Mesenchymal stem cell (in vitro differentiated cells and primary cell): ENCODE measurements around the gene PCNT.

Experiments used
- DNase-seq: peaks from one replicate; pipeline ENCODE4 v3.0.0-alpha.2; 2013
- H2AFZ ChIP-seq: one replicate; pipeline ENCODE4 v1.6.1; 2013; ENCODE audit warnings: low read depth, mild to moderate bottlenecking, control low read depth, inconsistent platforms, low read length, moderate library complexity
- H2AK5ac ChIP-seq: 2 replicates; pipeline ENCODE4 v1.6.1; 2013; ENCODE audit warnings: low read length, moderate library complexity, mild to moderate bottlenecking, inconsistent platforms; ENCODE audit not compliant: severe bottlenecking
- H2BK120ac ChIP-seq: one replicate; pipeline ENCODE4 v1.6.1; 2013; ENCODE audit warnings: low read depth, mild to moderate bottlenecking, inconsistent platforms, low read length, moderate library complexity
- H2BK12ac ChIP-seq, 2 experiments: one replicate each; pipeline ENCODE4 v1.6.1; 2013; ENCODE audit warnings: inconsistent platforms in 2 of 2, low read length in 2 of 2, mild to moderate bottlenecking in 2 of 2, moderate library complexity in 2 of 2, control low read depth in 1 of 2
- H2BK15ac ChIP-seq: one replicate; pipeline ENCODE4 v1.6.1; 2013; ENCODE audit warnings: mild to moderate bottlenecking, low read depth, inconsistent platforms; ENCODE audit not compliant: poor library complexity, severe bottlenecking
- H2BK5ac ChIP-seq: 2 replicates; pipeline ENCODE4 v1.6.1; 2013; ENCODE audit warnings: low read depth, mild to moderate bottlenecking, low read length, control low read depth, inconsistent platforms; ENCODE audit not compliant: poor library complexity, severe bottlenecking
- H3K14ac ChIP-seq, 2 experiments: one replicate each; pipeline ENCODE4 v1.6.1; 2013; ENCODE audit warnings: inconsistent platforms in 2 of 2, low read length in 2 of 2, control low read depth in 1 of 2, mild to moderate bottlenecking in 1 of 2, moderate library complexity in 1 of 2
- H3K18ac ChIP-seq, 2 experiments: one replicate each; pipeline ENCODE4 v1.6.1; 2013; ENCODE audit warnings: inconsistent platforms in 2 of 2, low read length in 2 of 2, control low read depth in 1 of 2, low read depth in 1 of 2, mild to moderate bottlenecking in 1 of 2
- H3K23ac ChIP-seq, 2 experiments: one replicate each; pipeline ENCODE4 v1.6.1; 2013; ENCODE audit warnings: inconsistent platforms in 2 of 2, low read length in 2 of 2, mild to moderate bottlenecking in 2 of 2, moderate library complexity in 2 of 2, control low read depth in 1 of 2
- H3K27ac ChIP-seq: 2 replicates; pipeline ENCODE4 v1.5.1; 2013; ENCODE audit warnings: mild to moderate bottlenecking, moderate library complexity, low read length, control low read depth, inconsistent platforms; ENCODE audit not compliant: poor library complexity, severe bottlenecking
- H3K27me3 ChIP-seq, 2 experiments: 2 replicates each; pipeline versions ENCODE4 v1.6.1 to v1.7.0; 2013; ENCODE audit warnings: low read length in 2 of 2, mild to moderate bottlenecking in 2 of 2, moderate library complexity in 2 of 2, control low read depth in 1 of 2, inconsistent platforms in 1 of 2; ENCODE audit not compliant: control insufficient read depth in 1 of 2, insufficient read depth in 1 of 2
- H3K36me3 ChIP-seq, 2 experiments: 2 replicates each; pipeline versions ENCODE4 v1.6.1 to v1.7.0; 2013; ENCODE audit warnings: low read length in 2 of 2, control low read depth in 1 of 2, inconsistent platforms in 1 of 2, low read depth in 1 of 2, mild to moderate bottlenecking in 1 of 2; ENCODE audit not compliant: insufficient read depth in 2 of 2, control insufficient read depth in 1 of 2
- H3K4ac ChIP-seq, 2 experiments: one replicate each; pipeline ENCODE4 v1.6.1; 2013; ENCODE audit warnings: inconsistent platforms in 2 of 2, low read length in 2 of 2, mild to moderate bottlenecking in 2 of 2, moderate library complexity in 2 of 2, control low read depth in 1 of 2, low read depth in 1 of 2
- H3K4me1 ChIP-seq: 2 replicates; pipeline ENCODE4 v1.6.1; 2013; ENCODE audit warnings: low read depth, low read length, control low read depth; ENCODE audit not compliant: control insufficient read depth, insufficient read depth
- H3K4me2 ChIP-seq: 2 replicates; pipeline ENCODE4 v1.6.1; 2013; ENCODE audit warnings: low read length, mild to moderate bottlenecking, inconsistent platforms; ENCODE audit not compliant: poor library complexity, severe bottlenecking
- H3K4me3 ChIP-seq, 2 experiments: 2 replicates each; pipeline versions ENCODE4 v1.5.1 to v1.7.0; 2013; ENCODE audit warnings: low read length in 2 of 2, mild to moderate bottlenecking in 2 of 2, control low read depth in 1 of 2, low read depth in 1 of 2; ENCODE audit not compliant: insufficient read depth in 1 of 2
- H3K79me1 ChIP-seq: replicated peaks from 2 replicates; pipeline ENCODE4 v1.6.1; 2013; ENCODE audit warnings: mild to moderate bottlenecking, control low read depth, low read length, inconsistent platforms; ENCODE audit not compliant: poor library complexity, severe bottlenecking
- H3K9ac ChIP-seq: 2 replicates; pipeline ENCODE4 v1.7.0; 2013; ENCODE audit warnings: mild to moderate bottlenecking, low read length, moderate library complexity
- H3K9me3 ChIP-seq: 2 replicates; pipeline ENCODE4 v1.7.0; 2013; ENCODE audit warnings: mild to moderate bottlenecking, low read length; ENCODE audit not compliant: control insufficient read depth
- H4K8ac ChIP-seq: one replicate; pipeline ENCODE4 v1.6.1; 2013; ENCODE audit warnings: inconsistent platforms, mild to moderate bottlenecking, low read length, moderate library complexity
- H4K91ac ChIP-seq: one replicate; pipeline ENCODE4 v1.6.1; 2013; ENCODE audit warnings: mild to moderate bottlenecking, low read length, inconsistent platforms
- WGBS: methylation state at CpG from one replicate; pipeline ENCODE4 v1.1.7; 2013; ENCODE audit warnings: mixed read lengths; 5-methylcytosine and 5-hydroxymethylcytosine counted together

The PCNT gene

GRCh38 chr21:46390603-46391545 lies 66.9 kb downstream of the PCNT start:
- H4K8ac ChIP-seq = no peak overlapping the region
- no peak overlapping the region for H3K18ac ChIP-seq
- H3K4me2 ChIP-seq = no peak overlapping the region
- H2BK120ac ChIP-seq = no peak overlapping the region
- H4K91ac ChIP-seq = no peak overlapping the region
- DNase-seq = no peak
- peaks cover 59 to 76% of the 10 kb centered on the region in 2 experiments for H3K36me3 ChIP-seq
- no peak overlapping the region for H2BK15ac ChIP-seq
- no peak overlapping the region for H3K4me3 ChIP-seq
- peaks cover 13% of the 10 kb centered on the region for H3K4me1 ChIP-seq
- no peak overlapping the region for H2BK5ac ChIP-seq
- H2AFZ ChIP-seq = no peak overlapping the region
- H2AK5ac ChIP-seq = no peak overlapping the region
- no peak overlapping the region for H3K27ac ChIP-seq
- no peak overlapping the region for H3K14ac ChIP-seq
- H3K23ac ChIP-seq = no peak overlapping the region
- H3K27me3 ChIP-seq = no peaks in the 10 kb centered on the region
- H3K9ac ChIP-seq = no peak overlapping the region
- H2BK12ac ChIP-seq = no peak overlapping the region
- H3K4ac ChIP-seq = no peak overlapping the region
- no peaks in the 10 kb centered on the region for H3K9me3 ChIP-seq
- peaks cover 56% of the 10 kb centered on the region for H3K79me1 ChIP-seq
- 96% methylated on average over 29 of the region's 29 CpGs for WGBS

- WGBS = 96% methylated on average over 6 of the region's 9 CpGs
- no peak overlapping the region for H3K4me3 ChIP-seq
- no peak overlapping the region for H3K9ac ChIP-seq
- no peak overlapping the region for H3K4ac ChIP-seq
- H3K9me3 ChIP-seq = no peaks in the 10 kb centered on the region
- no peak overlapping the region for H2BK5ac ChIP-seq
- no peak overlapping the region for H3K23ac ChIP-seq
- H4K91ac ChIP-seq = no peak overlapping the region
- no peak overlapping the region for H2AFZ ChIP-seq
- H3K18ac ChIP-seq = no peak overlapping the region
- DNase-seq = no peak
- H3K79me1 ChIP-seq = peaks cover 49% of the 10 kb centered on the region
- no peak overlapping the region for H2BK15ac ChIP-seq
- no peak overlapping the region for H3K14ac ChIP-seq
- H3K4me2 ChIP-seq = no peak overlapping the region
- H3K4me1 ChIP-seq = peaks cover 13% of the 10 kb centered on the region
- H4K8ac ChIP-seq = no peak overlapping the region
- H3K36me3 ChIP-seq = peaks cover 54 to 72% of the 10 kb centered on the region in 2 experiments
- no peaks in the 10 kb centered on the region for H3K27me3 ChIP-seq
- no peak overlapping the region for H2BK120ac ChIP-seq
- H2BK12ac ChIP-seq = no peak overlapping the region
- H2AK5ac ChIP-seq = no peak overlapping the region
- H3K27ac ChIP-seq = no peak overlapping the region
These were observed 67.8 kb downstream of the PCNT start for GRCh38 chr21:46391773-46392172.

GRCh38 chr21:46392921-46393320 lies 69.0 kb downstream of the PCNT start:
- no peak overlapping the region for H3K14ac ChIP-seq
- H2AK5ac ChIP-seq = no peak overlapping the region
- no peak overlapping the region for H2BK5ac ChIP-seq
- no peak overlapping the region for H3K27ac ChIP-seq
- no peak overlapping the region for H4K8ac ChIP-seq
- H2BK15ac ChIP-seq = no peak overlapping the region
- peak overlapping the region in 1 of 2 experiments; percentile 47 for H3K4me3 ChIP-seq
- no peak overlapping the region for H3K23ac ChIP-seq
- H3K9me3 ChIP-seq = no peaks in the 10 kb centered on the region
- no peak overlapping the region for H2AFZ ChIP-seq
- H3K4me1 ChIP-seq = peaks cover 13% of the 10 kb centered on the region
- no peak overlapping the region for H3K4me2 ChIP-seq
- no peak overlapping the region for H3K4ac ChIP-seq
- peaks cover 57 to 74% of the 10 kb centered on the region in 2 experiments for H3K36me3 ChIP-seq
- no peak overlapping the region for H2BK12ac ChIP-seq
- H3K27me3 ChIP-seq = no peaks in the 10 kb centered on the region
- WGBS = 89% methylated on average over 13 of the region's 13 CpGs
- no peak overlapping the region for H3K18ac ChIP-seq
- peak overlapping the region; percentile 68 for H3K9ac ChIP-seq
- H4K91ac ChIP-seq = no peak overlapping the region
- H3K79me1 ChIP-seq = peaks cover 47% of the 10 kb centered on the region
- no peak overlapping the region for H2BK120ac ChIP-seq
- no peak for DNase-seq

GRCh38 chr21:46393451-46393940 lies 69.5 kb downstream of the PCNT start:
- DNase-seq = no peak
- H3K79me1 ChIP-seq = peaks cover 47% of the 10 kb centered on the region
- no peaks in the 10 kb centered on the region for H3K9me3 ChIP-seq
- no peak overlapping the region for H3K23ac ChIP-seq
- no peak overlapping the region for H2AK5ac ChIP-seq
- H3K18ac ChIP-seq = no peak overlapping the region
- peak overlapping the region in 1 of 2 experiments; percentile 47 for H3K4me3 ChIP-seq
- no peak overlapping the region for H2BK15ac ChIP-seq
- H3K9ac ChIP-seq = peak overlapping the region; percentile 68
- H3K4ac ChIP-seq = no peak overlapping the region
- no peak overlapping the region for H2BK12ac ChIP-seq
- H3K4me2 ChIP-seq = no peak overlapping the region
- peaks cover 13% of the 10 kb centered on the region for H3K4me1 ChIP-seq
- WGBS = 92% methylated on average over 19 of the region's 19 CpGs
- no peak overlapping the region for H4K8ac ChIP-seq
- no peaks in the 10 kb centered on the region for H3K27me3 ChIP-seq
- H3K27ac ChIP-seq = no peak overlapping the region
- no peak overlapping the region for H3K14ac ChIP-seq
- H2BK120ac ChIP-seq = no peak overlapping the region
- H2AFZ ChIP-seq = no peak overlapping the region
- H4K91ac ChIP-seq = no peak overlapping the region
- peaks cover 58 to 75% of the 10 kb centered on the region in 2 experiments for H3K36me3 ChIP-seq
- H2BK5ac ChIP-seq = no peak overlapping the region
